ENCODE results near the gene GNG3.
"Not testable (repeated sequence)": the region's sequence is repeated elsewhere in the genome, so short reads cannot be mapped to it uniquely, and the experiment has no call there.

GNG3 gene

DNA sequence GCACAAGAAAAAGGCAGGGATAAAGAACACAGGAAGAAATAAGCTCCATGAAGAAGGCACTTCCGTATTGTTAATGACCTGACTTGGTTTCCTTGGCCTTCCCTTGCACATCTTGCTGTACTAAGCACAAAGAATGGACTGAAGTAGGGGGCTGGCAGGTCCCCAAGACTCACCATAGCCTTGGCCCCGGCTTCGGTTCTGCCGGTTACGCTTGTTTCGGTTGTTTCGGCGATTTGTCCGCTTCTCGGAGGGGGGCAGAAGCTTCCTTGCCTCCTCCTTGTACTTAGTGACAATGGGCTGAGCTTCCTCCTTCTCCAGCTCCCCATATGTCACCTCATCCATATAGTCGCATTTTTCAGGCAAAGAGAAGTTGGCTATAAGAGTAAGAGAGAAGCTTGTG is 9.3 kb downstream of the GNG3 start:
- DNase-seq (ENCODE audit: low read depth), result no peak

DNA sequence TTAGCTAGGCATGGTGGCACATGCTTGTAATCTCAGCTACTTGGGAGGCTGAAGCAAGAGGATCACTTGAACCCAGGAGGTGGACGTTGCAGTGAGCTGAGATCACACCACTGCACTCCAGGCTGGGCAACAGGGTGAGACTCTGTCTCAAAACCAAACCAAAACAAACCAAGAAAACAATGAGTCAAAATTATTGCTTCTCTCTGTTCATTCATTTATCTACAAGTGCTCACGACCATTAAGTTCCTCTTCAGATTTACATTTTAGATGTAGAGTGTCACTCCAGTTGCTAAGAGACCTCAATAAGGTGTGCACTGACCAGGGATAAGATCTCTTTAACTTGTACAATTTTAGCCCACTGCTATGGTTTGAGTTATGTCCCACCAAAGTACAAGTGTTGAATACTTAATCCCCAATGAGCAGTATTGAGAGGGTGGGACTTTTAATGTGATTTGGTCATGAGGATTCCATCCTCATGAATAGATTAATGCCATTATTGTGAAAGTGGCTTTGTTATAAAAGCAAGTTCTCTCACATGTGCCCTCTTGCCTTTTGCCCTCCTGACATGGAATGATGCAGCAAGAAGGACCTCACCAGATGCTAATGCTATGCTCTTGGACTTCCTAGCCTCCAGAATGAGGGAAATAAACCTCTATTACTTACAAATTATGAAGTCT is 12.0 kb downstream of the GNG3 start:
- peak; percentile 17 for DNase-seq (ENCODE audit: low read depth)

- peak; percentile 33 for DNase-seq (ENCODE audit: low read depth)
These were observed 14.5 kb downstream of the GNG3 start for GRCh38 chr11:62721994-62722393.

DNA sequence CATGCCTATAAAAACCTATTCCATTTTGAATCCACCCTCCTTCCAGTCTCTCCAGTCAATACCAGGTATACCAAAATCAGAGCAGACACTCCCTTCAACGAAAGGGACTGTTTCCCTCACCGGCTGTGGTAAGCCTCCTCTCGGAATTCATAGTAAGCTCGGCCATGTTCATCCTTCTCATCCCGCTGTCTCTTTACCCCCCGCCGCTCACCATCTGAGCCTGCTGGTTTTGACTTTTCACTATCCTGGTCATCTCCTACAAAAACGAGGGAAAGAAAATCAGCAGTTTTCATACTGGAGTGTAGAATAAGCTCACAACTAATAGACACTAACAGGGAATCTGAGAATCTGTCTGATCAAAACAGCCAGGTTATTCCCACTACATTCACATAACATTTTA is 16.7 kb downstream of the GNG3 start:
- DNase-seq (ENCODE audit: low read depth), result no peak

DNA sequence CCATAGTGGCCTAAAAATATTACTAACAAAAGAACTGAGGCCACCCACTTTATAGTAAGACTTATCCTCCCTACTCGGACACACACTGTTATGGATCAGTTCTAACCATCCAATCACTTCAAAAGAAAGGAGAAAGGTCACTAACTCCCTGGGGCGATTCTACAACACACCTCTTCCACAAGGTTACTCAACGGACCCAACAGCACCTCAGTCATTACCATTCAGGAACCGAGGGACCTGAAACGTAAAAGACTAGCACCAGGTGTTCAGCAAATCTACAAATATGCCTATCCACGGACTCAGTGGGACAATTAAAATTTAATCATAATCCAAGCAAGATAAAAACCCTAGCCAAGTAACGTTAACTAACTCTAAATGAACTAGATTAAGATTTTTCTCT is 18.2 kb downstream of the GNG3 start:
- no peak for DNase-seq (ENCODE audit: low read depth)

DNA sequence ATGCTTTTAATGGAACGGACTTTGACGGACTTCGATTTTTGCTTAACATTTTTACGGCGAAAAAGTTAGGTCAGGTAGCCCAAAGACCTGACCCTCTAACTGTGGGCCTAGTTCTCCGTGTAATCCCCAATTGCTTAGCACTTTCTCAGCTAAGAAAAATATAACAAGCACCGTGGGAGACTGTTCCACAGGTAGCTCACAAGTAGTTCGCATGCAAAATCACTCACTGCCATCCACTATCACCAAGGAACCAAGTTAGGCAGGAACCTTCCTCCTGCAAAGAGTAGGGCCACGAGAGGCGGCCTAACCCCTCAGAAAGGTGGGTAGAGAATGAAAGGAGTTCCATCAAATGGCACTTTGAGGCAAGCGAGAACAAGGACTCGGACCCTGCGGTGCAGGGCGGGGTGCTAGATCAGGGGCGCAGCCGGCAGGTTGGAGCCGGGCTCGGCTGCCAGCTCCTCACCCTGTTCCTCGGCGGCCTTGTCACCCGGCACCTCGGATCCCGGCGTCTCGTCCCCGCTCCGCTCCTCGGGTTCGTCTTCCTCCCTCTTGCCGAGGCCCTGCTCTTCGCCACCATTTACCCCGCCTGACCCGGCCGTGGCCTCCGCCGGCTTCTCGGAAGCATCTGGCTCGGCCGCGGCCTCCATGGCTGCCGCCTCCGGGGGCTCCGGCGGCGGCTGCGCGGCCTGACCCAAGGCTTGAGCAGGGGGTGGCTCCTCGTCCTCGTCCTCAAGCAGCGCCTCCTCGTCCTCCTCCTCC is 18.9 kb downstream of the GNG3 start:
- DNase-seq (ENCODE audit: low read depth), result no peak

- no peak for DNase-seq (ENCODE audit: low read depth)
These were observed 19.4 kb downstream of the GNG3 start for GRCh38 chr11:62726915-62727164.

DNA sequence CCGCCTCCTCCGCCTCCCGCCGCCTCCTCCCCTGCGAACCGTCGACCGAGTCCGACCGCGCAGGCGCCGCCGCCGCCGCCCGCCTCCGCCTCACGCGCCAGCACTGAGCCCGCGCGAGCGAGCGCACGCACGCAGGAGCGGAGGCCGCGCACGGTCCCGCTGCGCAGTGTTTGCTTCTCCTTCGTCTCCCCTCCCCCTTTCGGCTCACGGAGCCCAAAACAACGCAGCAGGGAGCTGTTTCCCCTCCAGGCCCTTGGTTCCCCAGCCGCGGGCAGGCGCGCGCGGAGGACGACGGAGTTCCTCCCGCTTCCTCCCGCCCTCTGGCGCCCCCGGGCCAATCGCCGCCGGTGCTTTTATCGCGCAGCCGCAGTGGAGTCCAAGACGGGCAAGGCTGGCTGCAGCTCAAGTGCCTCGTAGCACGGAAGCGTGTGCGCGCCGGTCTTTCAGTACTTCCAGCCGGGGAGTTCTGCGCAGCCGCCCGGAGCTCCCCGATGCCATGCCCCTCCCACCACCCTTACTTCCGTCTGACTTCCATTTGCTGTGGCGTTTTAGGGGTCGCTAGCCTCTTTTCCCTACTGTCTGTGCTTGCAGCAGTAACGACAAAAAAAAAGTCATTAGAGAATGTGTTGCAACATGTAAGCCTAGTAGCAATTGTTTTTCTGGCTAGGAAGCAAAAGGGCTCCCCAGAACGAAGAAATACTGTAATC is 19.8 kb downstream of the GNG3 start, which contains the start of gene HNRNPUL2:
TSS of gene HNRNPUL2 (minus strand) at position 293 of the 707 bp plus-strand sequence. CDS start 301 bp downstream, outside the sequence.
- peak; percentile 99 for DNase-seq (ENCODE audit: low read depth)

DNA sequence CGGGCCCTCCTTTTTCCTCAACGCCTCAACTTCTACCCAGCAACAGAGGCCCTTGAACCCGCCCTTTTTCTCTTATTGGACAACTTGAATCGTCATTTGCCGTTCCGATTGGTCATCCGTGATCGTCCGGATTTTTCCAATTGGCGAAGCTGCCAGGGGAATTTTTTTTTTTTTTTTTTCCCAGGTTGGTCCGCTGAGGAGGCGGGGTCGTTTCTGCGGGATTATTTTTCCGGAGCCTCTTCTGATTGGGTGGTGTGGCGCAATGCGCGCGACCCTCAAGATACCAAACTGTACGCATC is 20.3 kb downstream of the GNG3 start:
- peak; percentile 98 for DNase-seq (ENCODE audit: low read depth)

- peak; percentile 92 for DNase-seq (ENCODE audit: low read depth)
These were observed 20.9 kb downstream of the GNG3 start, which contains the start of gene TTC9C for GRCh38 chr11:62728171-62728988. TSS of gene TTC9C (plus strand) at chr11:62728486. CDS start at chr11:62728849, 363 bp downstream.

DNA sequence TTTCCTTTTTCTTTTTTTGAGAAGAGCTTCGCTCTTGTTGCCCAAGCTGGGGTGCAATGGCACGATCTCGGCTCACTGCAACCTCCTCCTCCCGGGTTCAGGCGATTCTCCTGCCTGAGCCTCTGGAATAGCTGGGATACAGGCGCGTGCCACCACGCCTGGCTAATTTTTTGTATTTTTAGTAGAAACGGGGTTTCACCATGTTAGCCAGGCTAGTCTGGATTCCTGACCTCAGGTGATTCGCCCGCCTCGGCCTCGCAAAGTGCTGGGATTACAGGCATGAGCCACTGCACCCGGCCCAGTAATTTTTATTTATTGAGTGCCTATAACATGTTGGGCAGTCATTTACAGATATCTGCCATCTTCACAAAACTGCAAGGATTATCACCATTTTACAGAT is 22.6 kb downstream of the GNG3 start:
- DNase-seq (ENCODE audit: low read depth), result not testable (repeated sequence)

DNA sequence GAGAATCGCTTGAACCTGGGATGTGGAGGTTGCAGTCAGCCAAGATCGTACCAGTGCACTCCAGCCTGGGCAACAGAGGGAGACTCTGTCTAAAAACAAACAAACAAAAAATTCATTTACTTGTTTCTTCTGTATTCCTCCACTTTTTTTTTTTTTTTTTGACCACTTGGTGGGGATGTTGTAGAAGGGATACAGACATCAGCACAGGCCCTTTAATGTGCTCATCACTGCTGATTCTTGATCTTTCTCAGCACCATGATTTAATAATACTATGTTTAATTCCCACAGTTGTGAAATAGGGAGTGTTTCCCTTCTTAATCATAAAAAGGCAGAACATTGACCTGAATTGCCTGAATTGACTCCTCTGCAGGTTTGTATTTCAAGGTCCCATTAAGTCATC is 25.4 kb downstream of the GNG3 start:
- DNase-seq (ENCODE audit: low read depth), result peak; percentile 50

GRCh38 chr11:62737196-62737595 is 29.7 kb downstream of the GNG3 start:
- DNase-seq (ENCODE audit: low read depth), result no peak

DNA sequence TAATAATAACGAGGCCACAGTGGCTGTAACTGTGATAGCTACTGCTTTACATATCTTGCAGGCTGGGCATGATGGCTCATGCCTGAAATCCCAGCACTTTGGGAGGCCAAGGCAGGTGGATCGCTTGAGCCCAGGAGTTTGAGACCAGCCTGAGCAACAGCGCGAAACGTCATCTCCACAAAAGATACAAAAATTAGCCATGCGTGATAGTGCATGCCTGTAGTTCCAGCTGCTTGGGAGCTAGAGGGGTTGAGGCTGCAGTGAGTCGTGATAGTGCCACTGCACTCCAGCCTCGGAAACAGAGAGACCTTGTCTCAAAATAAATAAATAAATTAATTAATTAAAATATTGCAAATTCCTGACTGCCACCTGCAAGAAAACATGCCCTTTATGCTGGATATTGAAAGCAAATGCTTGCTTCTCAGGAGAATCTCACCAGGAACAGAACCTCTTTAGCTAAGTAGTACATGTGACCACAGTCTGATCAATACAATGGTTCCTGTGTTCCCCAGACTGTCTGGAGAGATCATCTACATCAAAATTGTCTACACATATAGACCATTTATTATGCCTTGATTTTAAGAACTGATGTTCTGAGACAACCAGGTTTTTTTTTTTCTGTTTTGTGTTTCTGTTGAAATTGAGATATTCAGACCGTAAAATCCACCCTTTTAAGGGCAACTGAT is 40.1 kb downstream of the GNG3 start:
- no peak for DNase-seq (ENCODE audit: low read depth)

DNA sequence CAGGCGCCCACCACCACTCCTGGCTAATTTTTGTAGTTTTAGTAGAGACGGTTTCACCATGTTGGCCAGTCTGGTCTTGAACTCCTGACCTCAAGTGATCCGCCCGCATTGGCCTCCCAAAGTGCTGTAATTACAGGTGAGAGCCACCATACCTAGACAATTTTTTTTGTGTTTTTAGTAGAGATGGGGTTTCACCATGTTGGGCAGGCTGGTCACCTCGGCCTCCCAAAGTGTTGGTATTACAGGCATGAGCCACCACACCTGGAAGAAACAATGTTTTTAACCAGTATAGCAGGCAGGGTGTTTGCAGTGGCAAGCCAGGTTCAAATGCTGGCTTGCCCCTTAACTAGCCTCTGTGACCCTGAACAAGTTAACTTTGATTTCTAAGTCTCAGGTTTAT is 42.5 kb downstream of the GNG3 start:
- DNase-seq (ENCODE audit: low read depth), result not testable (repeated sequence)

DNA sequence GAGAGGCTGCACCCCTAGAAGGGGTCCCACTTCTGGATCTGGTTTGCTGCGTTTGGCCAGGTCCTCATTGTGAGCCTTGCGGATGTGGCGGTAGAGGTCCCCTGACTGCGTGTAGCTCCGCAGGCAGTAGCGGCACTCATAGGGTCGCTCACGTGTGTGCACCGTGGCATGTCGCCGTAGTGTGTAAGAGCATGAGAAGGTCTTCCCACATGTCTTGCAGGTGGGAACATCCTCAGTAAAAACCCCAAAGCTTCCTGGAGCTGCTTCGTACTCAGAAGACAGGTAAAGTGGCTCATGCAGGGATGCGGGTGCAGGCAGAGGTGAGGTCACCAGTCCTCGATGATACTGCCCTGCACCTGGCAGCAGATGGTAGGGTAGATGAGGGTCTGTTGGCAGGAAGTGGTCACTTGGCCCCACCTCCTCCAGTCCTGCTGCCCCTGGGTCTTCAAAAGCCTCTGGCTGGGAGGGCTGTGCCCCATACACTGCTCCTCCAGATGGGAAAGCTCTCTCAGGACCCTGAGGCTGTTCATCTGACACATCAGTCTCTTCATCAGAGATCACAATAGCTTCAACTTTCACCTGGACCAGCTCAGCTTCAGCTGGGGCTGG is 44.8 kb downstream of the GNG3 start:
- no peak for DNase-seq (ENCODE audit: low read depth)

DNA sequence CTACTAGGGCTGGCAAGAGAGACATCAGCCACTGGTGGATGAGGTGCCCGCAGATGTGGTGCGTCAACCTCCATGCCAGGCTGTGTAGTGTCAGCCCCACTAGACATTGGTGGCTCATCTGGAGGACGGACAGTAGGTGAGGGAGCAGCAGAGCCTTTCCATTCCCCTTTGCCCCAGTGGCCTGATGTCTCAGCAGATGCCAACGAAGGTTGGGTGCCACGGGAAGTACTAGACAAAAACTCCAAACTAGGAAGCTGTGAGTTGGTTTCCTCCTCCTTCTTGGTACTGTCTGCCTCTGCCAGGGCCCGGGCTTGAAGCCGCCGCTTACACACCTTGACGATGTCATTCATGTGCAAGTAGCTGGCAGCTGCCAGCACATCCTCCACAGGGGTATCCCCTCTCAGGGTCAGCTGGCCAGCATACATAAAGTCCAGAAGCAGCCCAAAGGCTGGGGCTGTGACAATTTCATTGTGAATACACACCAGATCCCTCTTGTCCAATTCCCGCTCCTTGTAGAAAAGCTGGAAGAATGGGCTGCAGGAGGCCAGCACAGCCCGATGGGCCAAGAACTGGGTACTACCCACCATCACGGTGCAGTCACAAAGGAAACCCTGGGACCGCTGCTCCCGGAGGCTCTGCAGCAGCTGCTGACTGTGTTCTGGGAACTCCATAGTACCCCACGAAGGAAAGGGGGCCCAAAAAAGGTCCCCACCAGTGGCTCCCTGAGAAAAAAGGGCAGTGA is 45.7 kb downstream of the GNG3 start:
- no peak for DNase-seq (ENCODE audit: low read depth)

- peak; percentile 100 for DNase-seq (ENCODE audit: low read depth)
These were observed 46.5 kb downstream of the GNG3 start, which contains the start of gene ZBTB3 for GRCh38 chr11:62753736-62754603. TSS of gene ZBTB3 (minus strand) at chr11:62754160. CDS start at chr11:62753664, 496 bp downstream.

- DNase-seq (ENCODE audit: low read depth), result no peak
These were observed 47.7 kb downstream of the GNG3 start for GRCh38 chr11:62755086-62755615.
